Endothelial cell of umbilical vein (primary cell): ENCODE results near the gene NT5M.

ENCODE experiments used
- EZH2 ChIP-seq: IDR thresholded peaks from 2 replicates; pipeline ENCODE4 v1.6.1; 2012; ENCODE audit warnings: borderline replicate concordance, low read depth, mild to moderate bottlenecking, moderate library complexity, low read length, inconsistent platforms; ENCODE audit not compliant: severe bottlenecking
- FOS ChIP-seq: IDR thresholded peaks from 2 replicates; pipeline ENCODE4 v1.6.1; 2011; ENCODE audit warnings: mild to moderate bottlenecking, low read length, moderate library complexity, borderline replicate concordance; ENCODE audit not compliant: insufficient read depth
- GATA2 ChIP-seq: IDR thresholded peaks from 2 replicates; pipeline ENCODE4 v1.7.0; 2011; ENCODE audit warnings: low read depth, mild to moderate bottlenecking, moderate library complexity, mixed read lengths, low read length; ENCODE audit not compliant: insufficient read length, insufficient read depth
- JUN ChIP-seq: IDR thresholded peaks from 2 replicates; pipeline ENCODE4 v1.6.1; 2011; ENCODE audit warnings: borderline replicate concordance, low read depth; ENCODE audit not compliant: insufficient read length, insufficient read depth
- MYC ChIP-seq: IDR thresholded peaks from one replicate; pipeline ENCODE4 v1.6.1; 2011; ENCODE audit warnings: mild to moderate bottlenecking, low read depth, low read length
- POLR2A ChIP-seq: IDR thresholded peaks from 2 replicates; pipeline ENCODE4 v1.6.1; 2012; ENCODE audit warnings: low read depth, mild to moderate bottlenecking, control low read depth, low read length
- POLR2AphosphoS5 ChIP-seq: IDR thresholded peaks from 2 replicates; pipeline ENCODE4 v1.6.1; 2012; ENCODE audit warnings: low read depth, mild to moderate bottlenecking, control low read depth, low read length, moderate library complexity; ENCODE audit not compliant: insufficient read depth
- TF ChIP-seq, protein P1 (sequence below), 2 donors: IDR thresholded peaks; 1 replicate in 1 of 2; 2 replicates in 1 of 2; pipeline ENCODE4 v1.5.1; 2011; ENCODE audit warnings: low read length in 2 of 2, mild to moderate bottlenecking in 2 of 2, moderate library complexity in 2 of 2, control low read depth in 1 of 2, inconsistent platforms in 1 of 2, low read depth in 1 of 2; ENCODE audit not compliant: insufficient read depth in 1 of 2; ENCODE audit errors: extremely low read depth in 1 of 2
- TF ChIP-seq, protein P2 (sequence below): IDR thresholded peaks from 2 replicates; pipeline ENCODE4 v1.6.1; 2011; ENCODE audit not compliant: insufficient read depth, insufficient read length

DNA sequence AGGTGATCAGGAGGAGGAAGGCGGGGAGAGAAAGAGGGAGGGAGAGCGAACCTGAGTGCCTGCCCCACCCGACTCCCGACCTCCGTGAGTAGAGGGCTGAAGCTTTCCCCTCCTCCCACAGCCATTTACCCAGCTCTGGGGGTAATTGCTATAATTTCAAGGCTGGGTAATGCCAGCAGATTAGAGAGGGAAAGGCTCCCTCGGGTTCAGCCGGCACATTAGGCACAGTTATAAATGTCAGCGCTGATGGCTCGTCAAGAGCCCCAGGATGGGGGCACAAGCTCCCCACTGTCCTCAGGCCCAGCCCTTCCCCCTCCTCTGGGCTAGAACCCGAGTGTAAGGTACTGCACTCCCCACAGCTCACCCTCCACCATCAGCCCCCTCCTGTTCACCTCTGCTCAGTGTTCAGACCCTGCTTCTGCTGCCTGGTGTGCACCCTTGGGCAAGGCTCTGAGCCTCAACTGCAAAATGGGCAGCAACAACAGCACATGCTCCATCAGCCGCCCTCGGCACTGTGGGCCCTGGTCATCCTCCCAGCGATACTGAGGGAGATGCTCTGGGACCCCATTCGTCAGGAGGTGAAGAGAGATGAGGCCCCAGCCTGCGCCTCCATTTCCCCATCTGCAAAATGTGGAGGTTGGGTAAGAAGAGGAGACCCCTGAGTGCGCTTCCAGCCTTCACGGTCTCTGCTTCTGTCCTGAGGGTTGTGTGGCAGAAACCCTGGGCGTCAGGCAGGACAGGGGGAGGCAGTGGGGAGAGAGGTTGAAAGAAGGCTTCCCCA, 77.2 kb downstream of the NT5M start:
- TF ChIP-seq POLR2A (no peak), MYC (no peak), POLR2AphosphoS5 (no peak), EZH2 (no peak), FOS (no peak), GATA2 (no peak), JUN (no peak)
- TF ChIP-seq, protein P1, sequence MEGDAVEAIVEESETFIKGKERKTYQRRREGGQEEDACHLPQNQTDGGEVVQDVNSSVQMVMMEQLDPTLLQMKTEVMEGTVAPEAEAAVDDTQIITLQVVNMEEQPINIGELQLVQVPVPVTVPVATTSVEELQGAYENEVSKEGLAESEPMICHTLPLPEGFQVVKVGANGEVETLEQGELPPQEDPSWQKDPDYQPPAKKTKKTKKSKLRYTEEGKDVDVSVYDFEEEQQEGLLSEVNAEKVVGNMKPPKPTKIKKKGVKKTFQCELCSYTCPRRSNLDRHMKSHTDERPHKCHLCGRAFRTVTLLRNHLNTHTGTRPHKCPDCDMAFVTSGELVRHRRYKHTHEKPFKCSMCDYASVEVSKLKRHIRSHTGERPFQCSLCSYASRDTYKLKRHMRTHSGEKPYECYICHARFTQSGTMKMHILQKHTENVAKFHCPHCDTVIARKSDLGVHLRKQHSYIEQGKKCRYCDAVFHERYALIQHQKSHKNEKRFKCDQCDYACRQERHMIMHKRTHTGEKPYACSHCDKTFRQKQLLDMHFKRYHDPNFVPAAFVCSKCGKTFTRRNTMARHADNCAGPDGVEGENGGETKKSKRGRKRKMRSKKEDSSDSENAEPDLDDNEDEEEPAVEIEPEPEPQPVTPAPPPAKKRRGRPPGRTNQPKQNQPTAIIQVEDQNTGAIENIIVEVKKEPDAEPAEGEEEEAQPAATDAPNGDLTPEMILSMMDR (IDR thresholded peaks at IDR 0.05; ENCODE audit: extremely low read depth in 1 of 2, insufficient read depth in 1 of 2, low read depth in 1 of 2, low read length in 2 of 2) = no peak
- TF ChIP-seq, protein P2, sequence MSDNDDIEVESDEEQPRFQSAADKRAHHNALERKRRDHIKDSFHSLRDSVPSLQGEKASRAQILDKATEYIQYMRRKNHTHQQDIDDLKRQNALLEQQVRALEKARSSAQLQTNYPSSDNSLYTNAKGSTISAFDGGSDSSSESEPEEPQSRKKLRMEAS = no peak
